Natural killer cell treated with Interleukin-12 subunit alpha and Interleukin-12 subunit beta and Interleukin-15 and Interleukin-18, amount 100 ng/mL, for 72 hours (primary cell): ENCODE data around the gene CCDC91. TPM values are rescaled to one million over a fixed set of nuclear protein-coding genes. Genes with fewer than 3 reads are reported as not detected.

ENCODE experiments used
- ATAC-seq, 2 donors: fragments of 150-1000 bp; cut with Tn5 transposase in 1 of 2; sonication (Bioruptor Pico), chemical (Tn5 transposase) in 1 of 2; 2 replicates each; pipeline ENCODE4 v1.10.0; 2021
- DNase-seq: peaks from one replicate; pipeline ENCODE4 v3.0.0; 2022; ENCODE audit warnings: low spot score
- H3K27ac Mint-ChIP-seq, 2 donors: 1 replicate in 1 of 2; 2 replicates in 1 of 2; pipeline ENCODE4 v1.8.0; 2022; ENCODE audit warnings: mixed read lengths in 2 of 2, mild to moderate bottlenecking in 1 of 2, moderate library complexity in 1 of 2
- H3K27me3 Mint-ChIP-seq, 2 donors: 1 replicate in 1 of 2; 2 replicates in 1 of 2; pipeline ENCODE4 v1.8.0; 2022; ENCODE audit warnings: mixed read lengths in 2 of 2
- H3K36me3 Mint-ChIP-seq: one replicate; pipeline ENCODE4 v1.8.0; 2022; ENCODE audit warnings: mixed read lengths
- H3K4me1 Mint-ChIP-seq, 2 donors: 1 replicate in 1 of 2; 2 replicates in 1 of 2; pipeline ENCODE4 v1.8.0; 2022; ENCODE audit warnings: low read depth in 2 of 2, mixed read lengths in 2 of 2, mild to moderate bottlenecking in 1 of 2
- H3K4me3 Mint-ChIP-seq: one replicate; pipeline ENCODE4 v1.8.0; 2022; ENCODE audit warnings: mixed read lengths
- H3K9me3 Mint-ChIP-seq: 2 replicates; pipeline ENCODE4 v1.8.0; 2022; ENCODE audit warnings: mixed read lengths
- total RNA-seq, 2 donors: library from RNA; stranded (reverse); gene quantifications; one replicate each; pipeline ENCODE4 v1.2.3, GENCODE V29; 2022

Gene CCDC91, protein sequence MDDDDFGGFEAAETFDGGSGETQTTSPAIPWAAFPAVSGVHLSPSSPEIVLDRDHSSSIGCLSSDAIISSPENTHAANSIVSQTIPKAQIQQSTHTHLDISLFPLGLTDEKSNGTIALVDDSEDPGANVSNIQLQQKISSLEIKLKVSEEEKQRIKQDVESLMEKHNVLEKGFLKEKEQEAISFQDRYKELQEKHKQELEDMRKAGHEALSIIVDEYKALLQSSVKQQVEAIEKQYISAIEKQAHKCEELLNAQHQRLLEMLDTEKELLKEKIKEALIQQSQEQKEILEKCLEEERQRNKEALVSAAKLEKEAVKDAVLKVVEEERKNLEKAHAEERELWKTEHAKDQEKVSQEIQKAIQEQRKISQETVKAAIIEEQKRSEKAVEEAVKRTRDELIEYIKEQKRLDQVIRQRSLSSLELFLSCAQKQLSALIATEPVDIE
- total RNA-seq: 10 to 100 TPM; 21.7 to 44.6 TPM

DNA sequence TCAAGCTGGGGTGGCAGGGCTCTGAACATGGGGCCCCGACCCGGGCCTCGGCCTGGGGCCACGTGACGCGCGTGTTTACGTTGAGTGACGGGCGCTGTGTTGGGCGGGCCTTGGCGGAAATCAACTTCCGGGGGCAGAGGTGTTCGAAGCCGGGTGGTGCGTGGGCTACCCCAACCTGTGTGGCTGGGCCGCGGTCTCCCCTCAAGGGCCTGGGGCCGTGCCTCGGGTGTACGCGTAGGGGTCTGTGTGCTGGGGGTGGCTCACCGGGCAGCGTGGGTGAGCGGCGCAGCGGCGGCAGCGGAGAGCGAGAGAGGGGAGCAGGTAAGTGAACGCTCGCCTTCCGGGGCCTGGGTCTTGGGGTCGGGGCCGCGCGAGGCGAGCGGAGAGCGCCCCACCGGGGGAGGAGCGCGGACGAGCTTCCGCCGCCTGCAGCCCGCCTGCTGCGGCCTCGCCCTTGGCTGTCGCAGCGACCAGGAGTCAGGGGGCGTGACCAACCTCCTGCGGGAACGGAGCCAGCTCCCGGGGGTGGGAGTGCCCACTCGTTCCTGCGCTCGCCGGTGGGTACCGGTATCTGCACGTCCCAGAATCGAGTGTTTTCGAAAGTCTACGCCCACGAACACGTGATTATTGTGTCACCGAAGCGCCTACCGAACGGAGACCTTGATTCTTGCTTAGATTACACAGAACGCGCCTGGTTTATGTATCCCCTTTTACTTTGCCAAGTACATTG lies at the start of gene CCDC91:
Gene CCDC91, plus strand, starts transcription at position 136 of the 730 bp plus-strand sequence. CDS start 66,760 bp downstream, outside the sequence.
- ATAC-seq (peak; percentile 92), DNase-seq (peak; percentile 90)
- Mint-ChIP-seq H3K27me3 (peaks cover 7 to 9% of the 10 kb centered on the region in 2 donors), H3K36me3 (peaks cover 22% of the 10 kb centered on the region), H3K4me1 (peaks cover 32 to 38% of the 10 kb centered on the region in 2 donors), H3K4me3 (peak within 1 kb of the TSS; percentile 85), H3K27ac (peak within 1 kb of the TSS; percentile 95 to 97), H3K9me3 (peaks cover 3% of the 10 kb centered on the region)

DNA sequence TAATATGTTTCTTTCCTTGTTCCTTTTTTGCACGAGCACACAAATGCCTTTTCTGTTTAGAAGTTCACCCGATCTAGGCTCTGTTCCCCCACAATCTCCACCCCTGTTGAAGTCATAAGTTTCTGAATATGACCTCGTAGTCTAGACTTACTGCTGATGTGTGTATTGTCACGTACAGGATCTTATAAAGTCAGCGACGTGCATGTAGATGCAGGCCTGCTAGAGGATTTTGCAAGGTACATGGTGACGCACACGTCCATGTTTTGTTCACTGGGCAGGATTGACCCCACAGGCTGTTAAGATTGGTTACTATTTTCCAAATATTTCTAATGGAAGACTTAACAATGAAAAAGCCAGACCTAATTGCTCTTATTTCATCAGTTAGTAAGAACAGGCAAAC lies 46.2 kb upstream of the CCDC91 start:
- H3K9me3 Mint-ChIP-seq: no peaks in the 10 kb centered on the region
- DNase-seq (no peak), ATAC-seq (no peak)
- H3K4me1 Mint-ChIP-seq: no peaks in the 10 kb centered on the region
- H3K4me3 Mint-ChIP-seq: no peak overlapping the region
- no peak overlapping the region for H3K27ac Mint-ChIP-seq
- peaks cover 5 to 6% of the 10 kb centered on the region in 2 donors for H3K27me3 Mint-ChIP-seq
- H3K36me3 Mint-ChIP-seq: no peaks in the 10 kb centered on the region

DNA sequence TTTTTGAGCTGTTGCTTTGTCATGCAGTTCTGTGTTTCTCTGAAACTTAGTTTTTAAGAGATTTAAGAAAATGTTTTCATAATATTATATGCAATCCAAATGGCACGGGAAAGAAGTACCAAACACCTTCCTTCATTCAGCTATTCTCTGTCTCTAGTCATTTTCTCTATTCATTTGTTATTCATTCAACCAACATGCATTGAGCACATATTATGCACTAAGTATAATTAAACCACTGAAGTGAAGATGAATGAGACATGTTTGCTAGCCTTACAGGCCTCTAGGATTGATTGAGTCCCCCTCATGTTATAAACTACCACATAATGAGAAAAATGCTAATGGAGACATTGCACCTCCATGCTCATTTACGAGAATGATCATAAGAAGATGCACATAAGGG lies 45.7 kb upstream of the CCDC91 start:
- H3K27me3 Mint-ChIP-seq: peaks cover 5 to 6% of the 10 kb centered on the region in 2 donors
- H3K9me3 Mint-ChIP-seq: no peaks in the 10 kb centered on the region
- no peaks in the 10 kb centered on the region for H3K36me3 Mint-ChIP-seq

DNA sequence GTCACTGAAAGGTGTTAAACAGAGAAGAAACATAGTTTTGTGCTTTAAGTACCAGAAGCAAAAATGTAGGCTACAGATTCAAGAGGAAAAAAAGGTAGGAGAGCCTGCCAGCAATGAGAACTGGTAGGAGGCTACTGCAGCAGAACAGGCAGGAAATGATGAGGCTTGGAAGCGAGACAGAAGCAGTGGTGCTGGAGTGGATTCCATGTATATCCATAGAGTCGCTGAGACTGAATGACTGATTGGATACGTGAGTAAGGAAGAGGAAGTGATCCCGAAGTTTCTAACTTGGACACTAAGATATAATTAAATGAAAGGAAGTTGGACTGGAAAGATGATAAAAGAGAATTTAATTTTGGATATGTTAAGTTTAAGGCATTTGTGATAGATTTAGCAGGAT lies 45.0 kb upstream of the CCDC91 start:
- Mint-ChIP-seq H3K27me3 (peaks cover 6 to 9% of the 10 kb centered on the region in 2 donors), H3K4me3 (no peak overlapping the region), H3K27ac (no peak overlapping the region), H3K9me3 (no peaks in the 10 kb centered on the region), H3K4me1 (no peaks in the 10 kb centered on the region), H3K36me3 (no peaks in the 10 kb centered on the region)
- ATAC-seq (no peak), DNase-seq (no peak)

More for the DNA sequence above, 45.7 kb upstream of the CCDC91 start:
- ATAC-seq (no peak), DNase-seq (no peak)
- Mint-ChIP-seq H3K4me1 (no peaks in the 10 kb centered on the region), H3K27ac (no peak overlapping the region), H3K4me3 (no peak overlapping the region)

DNA sequence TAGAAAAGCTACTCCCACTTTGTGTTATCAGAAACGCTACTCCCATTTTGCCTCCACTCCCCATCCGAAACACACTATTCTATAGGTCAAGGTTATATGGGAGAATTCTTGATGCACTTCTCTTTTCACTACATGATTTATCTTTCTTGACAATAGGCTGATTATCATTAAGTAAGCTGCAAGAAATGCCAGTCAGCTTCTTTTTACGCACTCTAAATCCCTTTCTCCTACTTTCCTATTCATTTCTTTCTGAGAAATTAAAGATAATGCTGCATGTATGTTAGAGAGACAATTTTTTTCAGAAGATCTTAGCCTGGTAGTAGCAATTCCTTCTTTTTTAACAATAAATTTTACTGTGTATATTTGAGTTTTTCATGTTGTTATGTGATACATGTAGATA lies 41.0 kb upstream of the CCDC91 start:
- no peak overlapping the region for H3K27ac Mint-ChIP-seq
- no peaks in the 10 kb centered on the region for H3K36me3 Mint-ChIP-seq
- no peak overlapping the region for H3K4me3 Mint-ChIP-seq
- no peak for DNase-seq
- H3K4me1 Mint-ChIP-seq: no peaks in the 10 kb centered on the region
- peaks cover 6 to 18% of the 10 kb centered on the region in 2 donors for H3K27me3 Mint-ChIP-seq
- H3K9me3 Mint-ChIP-seq: no peaks in the 10 kb centered on the region
- no peak for ATAC-seq

DNA sequence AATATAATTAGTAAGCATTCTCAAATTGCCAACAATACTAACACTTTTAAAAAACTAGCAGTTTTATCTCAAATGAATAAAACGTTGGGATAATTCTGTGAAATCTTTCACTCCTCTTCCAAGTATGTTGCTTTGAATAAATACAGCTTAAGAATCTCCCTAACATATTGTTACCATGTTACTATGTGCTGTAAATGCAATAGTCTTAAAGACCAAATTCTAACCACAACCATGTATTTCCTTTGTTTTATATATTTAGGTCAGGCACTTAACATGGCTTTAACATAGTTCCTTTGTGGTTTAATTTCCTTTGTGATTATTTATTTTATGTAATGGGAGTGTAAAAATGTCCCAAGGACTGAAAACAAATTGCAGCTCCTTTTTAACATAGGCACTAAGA lies 33.9 kb upstream of the CCDC91 start:
- H3K27me3 Mint-ChIP-seq: peaks cover 6 to 10% of the 10 kb centered on the region in 2 donors
- no peaks in the 10 kb centered on the region for H3K9me3 Mint-ChIP-seq
- ATAC-seq: no peak
- H3K4me1 Mint-ChIP-seq: no peaks in the 10 kb centered on the region
- no peak overlapping the region for H3K27ac Mint-ChIP-seq
- H3K36me3 Mint-ChIP-seq: no peaks in the 10 kb centered on the region
- no peak for DNase-seq
- no peak overlapping the region for H3K4me3 Mint-ChIP-seq

DNA sequence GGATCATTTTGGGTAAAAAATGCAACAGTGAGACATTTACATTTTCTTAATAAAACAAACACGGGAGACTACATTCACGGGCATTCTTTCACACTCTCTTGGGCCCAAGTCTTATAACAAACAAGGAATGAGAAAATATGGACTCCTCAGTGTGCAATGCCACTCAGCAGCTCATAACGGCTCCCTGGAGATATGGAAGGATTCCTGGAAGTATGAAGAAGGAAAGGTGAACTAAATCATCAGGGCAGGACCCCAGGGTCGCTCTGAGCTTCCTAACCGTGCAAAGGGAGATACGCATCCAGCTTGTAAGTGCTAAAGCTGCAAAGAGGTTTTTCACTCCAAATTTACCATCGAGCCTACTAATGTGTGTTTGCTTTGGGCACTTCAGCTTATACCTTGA lies 33.5 kb upstream of the CCDC91 start:
- Mint-ChIP-seq H3K4me3 (no peak overlapping the region), H3K9me3 (no peaks in the 10 kb centered on the region), H3K4me1 (no peaks in the 10 kb centered on the region), H3K27me3 (peaks cover 6 to 10% of the 10 kb centered on the region in 2 donors), H3K36me3 (no peaks in the 10 kb centered on the region), H3K27ac (no peak overlapping the region)
- ATAC-seq (no peak), DNase-seq (no peak)

DNA sequence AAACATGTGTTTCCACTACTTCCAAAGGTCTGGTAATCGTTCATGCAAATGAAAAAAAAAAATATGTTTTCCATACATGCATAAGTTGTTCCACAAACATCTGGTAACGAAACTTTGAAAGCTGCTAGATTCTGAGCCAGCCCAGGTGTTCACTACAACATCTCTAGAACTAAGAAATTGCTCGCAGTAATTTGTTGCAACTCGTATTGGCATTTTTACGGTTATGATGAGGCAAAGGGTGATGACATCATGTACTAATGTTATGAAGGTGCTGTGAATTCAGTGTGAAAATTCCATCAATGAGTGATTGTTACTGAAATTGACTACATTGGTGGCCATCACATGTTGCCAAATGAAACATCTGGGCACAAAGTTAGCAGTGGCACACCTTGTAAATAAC lies 31.9 kb upstream of the CCDC91 start:
- no peaks in the 10 kb centered on the region for H3K9me3 Mint-ChIP-seq
- DNase-seq (no peak), ATAC-seq (no peak)
- H3K4me1 Mint-ChIP-seq: no peaks in the 10 kb centered on the region
- no peak overlapping the region for H3K4me3 Mint-ChIP-seq
- H3K36me3 Mint-ChIP-seq: no peaks in the 10 kb centered on the region
- no peak overlapping the region for H3K27ac Mint-ChIP-seq
- H3K27me3 Mint-ChIP-seq: peaks cover 4 to 5% of the 10 kb centered on the region in 2 donors

DNA sequence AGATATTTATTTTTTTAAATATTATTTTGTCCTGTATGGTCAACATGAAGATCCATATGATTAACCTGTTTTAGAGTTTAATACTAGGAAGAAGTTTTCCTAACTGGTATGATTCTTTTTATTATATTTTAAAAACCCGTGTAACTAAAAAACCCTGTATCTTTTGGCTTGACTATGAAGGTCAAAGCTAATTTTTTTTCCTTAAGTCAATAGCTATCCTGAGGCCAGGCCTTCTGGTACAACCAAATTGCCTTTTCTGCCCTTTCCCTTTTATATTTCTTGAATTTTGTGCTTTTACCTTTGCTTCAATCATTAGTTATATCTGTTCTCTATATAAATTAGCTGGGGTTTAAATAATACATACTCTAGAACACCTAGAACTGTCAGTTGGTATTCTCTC lies 30.6 kb upstream of the CCDC91 start:
- Mint-ChIP-seq H3K27me3 (peaks cover 5 to 7% of the 10 kb centered on the region in 2 donors), H3K36me3 (no peaks in the 10 kb centered on the region), H3K27ac (no peak overlapping the region), H3K9me3 (no peaks in the 10 kb centered on the region), H3K4me1 (no peaks in the 10 kb centered on the region), H3K4me3 (no peak overlapping the region)
- ATAC-seq (no peak), DNase-seq (no peak)

DNA sequence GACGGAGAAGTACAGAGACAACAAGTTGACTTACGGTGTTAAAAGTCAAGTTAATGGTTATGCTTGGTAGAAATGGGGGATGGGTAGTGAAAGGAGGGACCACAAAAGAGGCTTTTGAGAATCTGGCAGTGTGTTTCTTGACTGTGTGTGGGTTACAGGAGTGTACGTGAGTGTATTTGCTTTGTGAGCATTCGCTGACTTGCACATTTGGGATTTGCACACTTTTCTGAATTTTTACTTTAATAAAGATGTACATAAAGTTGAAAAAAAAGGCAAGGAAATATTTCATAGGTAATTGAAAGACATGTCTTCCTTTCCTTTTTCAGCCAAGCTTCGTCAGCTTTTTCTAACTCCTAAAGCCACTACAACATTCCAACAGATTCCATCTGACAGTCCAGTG lies 28.6 kb upstream of the CCDC91 start:
- DNase-seq (no peak), ATAC-seq (no peak)
- H3K27ac Mint-ChIP-seq: no peak overlapping the region

DNA sequence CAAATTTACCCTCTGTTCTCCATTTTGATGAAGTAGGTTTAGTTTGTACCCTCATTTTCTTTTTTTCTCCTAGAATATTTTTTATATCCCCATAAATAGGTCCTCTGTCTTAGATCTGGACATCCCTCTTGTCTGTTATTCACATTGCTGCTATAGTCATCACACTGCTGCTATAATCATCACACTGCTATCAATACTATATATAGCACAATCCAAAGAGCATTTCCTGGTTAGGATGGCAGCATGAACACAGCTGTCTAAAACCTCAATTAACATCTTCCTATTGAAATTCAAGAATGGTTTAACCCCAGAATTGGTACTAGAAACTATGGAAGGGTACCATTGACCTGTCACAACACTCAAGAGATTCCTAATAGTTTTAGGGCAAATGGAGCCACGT lies 27.6 kb upstream of the CCDC91 start:
- no peak overlapping the region for H3K4me3 Mint-ChIP-seq
- DNase-seq: no peak
- peaks cover 5 to 7% of the 10 kb centered on the region in 2 donors for H3K27me3 Mint-ChIP-seq
- H3K4me1 Mint-ChIP-seq: no peaks in the 10 kb centered on the region
- no peak overlapping the region for H3K27ac Mint-ChIP-seq
- H3K36me3 Mint-ChIP-seq: no peaks in the 10 kb centered on the region
- H3K9me3 Mint-ChIP-seq: no peaks in the 10 kb centered on the region
- no peak for ATAC-seq

More for the DNA sequence above, 28.6 kb upstream of the CCDC91 start:
- Mint-ChIP-seq H3K36me3 (no peaks in the 10 kb centered on the region), H3K9me3 (no peaks in the 10 kb centered on the region), H3K4me1 (no peaks in the 10 kb centered on the region), H3K4me3 (no peak overlapping the region), H3K27me3 (peaks cover 5 to 7% of the 10 kb centered on the region in 2 donors)

DNA sequence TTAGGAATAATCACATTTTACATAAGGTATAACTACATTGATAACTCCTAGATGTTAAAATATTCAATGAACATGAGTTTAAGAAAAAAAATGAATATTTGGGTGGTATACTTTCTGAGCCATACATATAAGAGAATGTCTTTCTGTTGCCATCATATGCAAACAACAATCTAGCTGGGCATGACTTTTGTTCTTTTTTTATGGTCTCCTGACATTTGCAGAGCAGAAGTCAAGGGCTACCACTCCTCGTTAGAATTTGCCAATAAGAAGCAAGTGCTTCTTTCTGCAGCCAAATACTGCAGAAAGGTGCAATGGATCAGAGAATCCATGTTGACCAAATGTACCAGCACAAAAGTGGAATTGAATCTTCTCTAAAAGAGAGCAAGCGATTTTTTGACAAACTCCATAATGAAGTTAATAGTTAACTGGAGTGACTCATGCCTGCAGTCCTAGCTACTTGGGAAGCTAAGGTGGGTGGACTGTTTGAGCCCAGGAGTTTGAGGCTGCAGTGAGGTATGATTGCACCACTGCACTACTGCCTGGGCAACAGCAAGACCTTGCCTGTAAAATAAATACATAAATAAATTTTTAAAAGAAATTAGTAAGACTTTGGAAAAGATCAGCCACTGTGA lies 25.5 kb upstream of the CCDC91 start:
- no peaks in the 10 kb centered on the region for H3K9me3 Mint-ChIP-seq
- H3K4me1 Mint-ChIP-seq: no peaks in the 10 kb centered on the region
- peaks cover 5 to 7% of the 10 kb centered on the region in 2 donors for H3K27me3 Mint-ChIP-seq
- H3K27ac Mint-ChIP-seq: no peak overlapping the region
- H3K4me3 Mint-ChIP-seq: no peak overlapping the region
- ATAC-seq (no peak), DNase-seq (no peak)
- no peaks in the 10 kb centered on the region for H3K36me3 Mint-ChIP-seq

DNA sequence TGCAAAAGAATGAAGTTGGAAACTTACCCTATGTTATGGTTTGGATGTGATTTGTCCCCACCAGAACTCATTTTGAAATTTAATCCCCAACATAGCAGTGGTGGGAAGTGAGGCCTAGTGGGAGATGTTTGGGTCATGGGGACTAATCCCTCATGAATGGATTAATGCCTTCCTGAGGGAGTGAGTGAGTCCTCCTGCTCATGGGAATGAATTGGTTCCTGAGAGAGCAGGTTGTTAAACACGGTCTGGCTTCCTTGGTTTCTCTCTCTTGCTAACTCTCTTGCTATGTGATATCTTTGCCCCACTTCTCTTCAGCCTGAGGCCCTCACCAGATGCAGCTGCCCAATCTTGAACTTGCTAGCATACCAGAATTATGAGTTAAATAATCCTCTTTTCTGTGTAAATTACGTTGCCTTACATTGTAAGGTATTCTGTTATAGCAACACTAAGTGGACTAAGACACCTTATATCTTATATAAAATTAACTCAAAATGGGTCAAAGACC lies 22.2 kb upstream of the CCDC91 start:
- no peak for ATAC-seq
- Mint-ChIP-seq H3K36me3 (no peaks in the 10 kb centered on the region), H3K27ac (no peak overlapping the region), H3K27me3 (peaks cover 0 to 13% of the 10 kb centered on the region in 2 donors), H3K9me3 (peaks cover 3% of the 10 kb centered on the region), H3K4me1 (no peaks in the 10 kb centered on the region), H3K4me3 (no peak overlapping the region)
- no peak for DNase-seq
